GM12801 (cell line): ENCODE results near the gene SPACA9.

Experiments used
- TF ChIP-seq, protein P1 (sequence below): IDR thresholded peaks from one replicate; pipeline ENCODE4 v1.5.1; 2011; ENCODE audit warnings: control low read depth; ENCODE audit not compliant: insufficient read length; ENCODE audit errors: extremely low read depth

Gene SPACA9

DNA sequence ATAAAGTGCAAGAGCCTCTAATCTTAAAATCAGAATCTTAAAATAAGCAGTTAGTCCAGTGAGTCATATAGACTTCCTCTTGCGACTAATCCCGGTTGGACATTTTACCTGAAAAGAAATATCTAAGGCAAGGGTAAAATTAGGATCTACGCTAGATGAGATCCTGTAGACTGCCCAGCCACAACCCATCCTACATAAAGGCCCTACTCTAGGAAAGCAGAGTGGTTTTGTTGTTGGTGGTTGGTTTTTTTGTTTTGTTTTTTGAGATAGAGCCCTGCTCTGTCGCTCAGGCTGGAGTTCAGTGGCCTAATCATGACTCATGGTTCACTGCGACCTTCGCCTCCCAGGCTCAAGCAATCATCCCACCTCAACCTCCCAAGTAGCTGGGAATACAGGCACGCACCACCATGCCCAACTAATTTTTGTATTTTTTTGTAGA is 58.8 kb downstream of the SPACA9 start:
- TF ChIP-seq, protein P1, sequence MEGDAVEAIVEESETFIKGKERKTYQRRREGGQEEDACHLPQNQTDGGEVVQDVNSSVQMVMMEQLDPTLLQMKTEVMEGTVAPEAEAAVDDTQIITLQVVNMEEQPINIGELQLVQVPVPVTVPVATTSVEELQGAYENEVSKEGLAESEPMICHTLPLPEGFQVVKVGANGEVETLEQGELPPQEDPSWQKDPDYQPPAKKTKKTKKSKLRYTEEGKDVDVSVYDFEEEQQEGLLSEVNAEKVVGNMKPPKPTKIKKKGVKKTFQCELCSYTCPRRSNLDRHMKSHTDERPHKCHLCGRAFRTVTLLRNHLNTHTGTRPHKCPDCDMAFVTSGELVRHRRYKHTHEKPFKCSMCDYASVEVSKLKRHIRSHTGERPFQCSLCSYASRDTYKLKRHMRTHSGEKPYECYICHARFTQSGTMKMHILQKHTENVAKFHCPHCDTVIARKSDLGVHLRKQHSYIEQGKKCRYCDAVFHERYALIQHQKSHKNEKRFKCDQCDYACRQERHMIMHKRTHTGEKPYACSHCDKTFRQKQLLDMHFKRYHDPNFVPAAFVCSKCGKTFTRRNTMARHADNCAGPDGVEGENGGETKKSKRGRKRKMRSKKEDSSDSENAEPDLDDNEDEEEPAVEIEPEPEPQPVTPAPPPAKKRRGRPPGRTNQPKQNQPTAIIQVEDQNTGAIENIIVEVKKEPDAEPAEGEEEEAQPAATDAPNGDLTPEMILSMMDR, result no peak

DNA sequence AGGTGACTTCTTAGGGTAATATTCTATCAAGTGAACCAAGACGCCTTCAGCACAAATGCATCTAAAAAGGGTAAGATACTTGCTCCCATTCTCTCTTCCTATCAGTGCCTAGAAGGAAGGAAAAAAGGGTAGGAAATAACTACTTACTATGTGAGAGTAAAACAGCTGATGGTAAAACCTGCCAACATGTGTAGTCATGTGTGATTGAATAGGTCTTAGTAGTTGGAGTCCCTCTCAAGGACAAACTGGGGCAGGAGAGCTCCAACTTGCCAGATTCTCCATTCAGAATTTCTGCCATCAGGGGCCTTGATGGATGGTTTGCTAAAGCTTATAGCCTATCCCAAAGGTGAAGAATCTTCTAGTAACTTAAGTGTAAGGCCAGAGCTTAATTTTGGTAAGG is 60.5 kb downstream of the SPACA9 start:
- TF ChIP-seq, protein P1, result no peak
